Measurements from ENCODE around the gene CLASP1.

Gene CLASP1

DNA sequence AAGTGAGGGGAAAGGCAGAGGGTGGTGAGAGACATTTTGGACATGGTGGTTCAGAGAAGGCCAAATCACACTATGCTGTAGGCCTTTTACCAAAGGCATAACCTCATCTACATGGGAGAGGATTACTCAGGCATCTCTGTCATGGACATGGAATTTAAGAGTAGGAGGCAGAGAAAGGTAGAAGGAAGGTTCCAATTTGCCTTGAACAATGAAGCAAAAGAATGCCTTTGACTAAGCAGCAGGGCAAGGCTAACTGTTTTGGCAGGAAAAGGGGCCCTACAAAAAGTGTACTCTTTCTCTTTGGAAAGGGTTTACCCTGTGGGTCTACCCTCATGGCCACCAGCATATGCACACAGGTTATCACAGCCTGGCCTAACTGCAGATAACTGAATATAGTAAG is 164.2 kb downstream of the CLASP1 start:
- TF ChIP-seq, protein P1, sequence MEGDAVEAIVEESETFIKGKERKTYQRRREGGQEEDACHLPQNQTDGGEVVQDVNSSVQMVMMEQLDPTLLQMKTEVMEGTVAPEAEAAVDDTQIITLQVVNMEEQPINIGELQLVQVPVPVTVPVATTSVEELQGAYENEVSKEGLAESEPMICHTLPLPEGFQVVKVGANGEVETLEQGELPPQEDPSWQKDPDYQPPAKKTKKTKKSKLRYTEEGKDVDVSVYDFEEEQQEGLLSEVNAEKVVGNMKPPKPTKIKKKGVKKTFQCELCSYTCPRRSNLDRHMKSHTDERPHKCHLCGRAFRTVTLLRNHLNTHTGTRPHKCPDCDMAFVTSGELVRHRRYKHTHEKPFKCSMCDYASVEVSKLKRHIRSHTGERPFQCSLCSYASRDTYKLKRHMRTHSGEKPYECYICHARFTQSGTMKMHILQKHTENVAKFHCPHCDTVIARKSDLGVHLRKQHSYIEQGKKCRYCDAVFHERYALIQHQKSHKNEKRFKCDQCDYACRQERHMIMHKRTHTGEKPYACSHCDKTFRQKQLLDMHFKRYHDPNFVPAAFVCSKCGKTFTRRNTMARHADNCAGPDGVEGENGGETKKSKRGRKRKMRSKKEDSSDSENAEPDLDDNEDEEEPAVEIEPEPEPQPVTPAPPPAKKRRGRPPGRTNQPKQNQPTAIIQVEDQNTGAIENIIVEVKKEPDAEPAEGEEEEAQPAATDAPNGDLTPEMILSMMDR (IDR thresholded peaks at IDR 0.05; ENCODE audit: low read length) = no peak
- TF ChIP-seq EZH2 (IDR thresholded peaks at IDR 0.05; ENCODE audit: borderline replicate concordance, low read length) = no peak
- no peak overlapping the region for H3K4me3 ChIP-seq (ENCODE audit: low read depth, low read length, poor library complexity, severe bottlenecking)
- no peak overlapping the region for H3K4me2 ChIP-seq (ENCODE audit: low read length)

DNA sequence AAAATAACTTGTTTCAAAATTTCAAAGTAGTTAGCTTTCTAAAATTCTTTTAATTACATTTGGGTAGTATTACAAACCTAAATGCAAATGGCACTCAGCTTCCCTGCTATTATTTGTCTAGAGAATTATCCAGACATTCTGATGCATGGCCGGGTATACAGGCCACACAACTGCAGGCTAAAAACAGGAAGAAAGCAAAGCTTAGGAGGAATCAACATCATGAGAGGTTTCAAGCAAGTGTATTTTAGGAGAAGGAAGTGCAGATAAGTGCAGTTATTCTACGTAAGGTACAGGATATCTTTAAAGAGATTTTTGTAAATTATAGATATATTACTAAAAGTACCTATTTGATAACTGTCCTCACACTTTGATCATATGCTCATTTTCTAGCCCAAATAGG is 165.4 kb downstream of the CLASP1 start:
- H3K79me2 ChIP-seq (ENCODE audit: insufficient read depth, low read length) = 0 out of 2 replicates have a peak, but pooled peaks cover 6% of the 10 kb centered on the region
- no peak overlapping the region for H3K9ac ChIP-seq (ENCODE audit: low read length)
- H3K4me3 ChIP-seq (ENCODE audit: low read depth, low read length, poor library complexity, severe bottlenecking) = no peak overlapping the region
- H3K27ac ChIP-seq (ENCODE audit: low read depth, low read length, poor library complexity, severe bottlenecking) = no peak overlapping the region
- H3K9me2 ChIP-seq (ENCODE audit: low read depth, low read length) = no peaks in the 10 kb centered on the region
- peaks cover 4% of the 10 kb centered on the region; the same call in 1 of the 2 replicates for H3K36me3 ChIP-seq (ENCODE audit: insufficient read depth, low read length)
- H3K4me2 ChIP-seq (ENCODE audit: low read length) = no peak overlapping the region
- H3K27me3 ChIP-seq (ENCODE audit: insufficient read depth, low read length) = no peaks in the 10 kb centered on the region
- peaks cover 4% of the 10 kb centered on the region for H3K4me1 ChIP-seq (ENCODE audit: insufficient read depth, low read length, severe bottlenecking)
- H2AFZ ChIP-seq (ENCODE audit: low read length) = no peak overlapping the region
- H3K9me3 ChIP-seq (ENCODE audit: low read length) = no peaks in the 10 kb centered on the region
- no peaks in the 10 kb centered on the region for H4K20me1 ChIP-seq (ENCODE audit: insufficient read depth, low read length)
- no peak for TF ChIP-seq EZH2 (IDR thresholded peaks at IDR 0.05; ENCODE audit: borderline replicate concordance, low read length)
- TF ChIP-seq, protein P1 (IDR thresholded peaks at IDR 0.05; ENCODE audit: low read length) = no peak
- no peaks in the 10 kb centered on the region for H3F3A ChIP-seq (ENCODE audit: insufficient read depth, low read length)

More for the DNA sequence above, 164.2 kb downstream of the CLASP1 start:
- H3K27me3 ChIP-seq (ENCODE audit: insufficient read depth, low read length) = no peaks in the 10 kb centered on the region
- H3K4me1 ChIP-seq (ENCODE audit: insufficient read depth, low read length, severe bottlenecking) = peaks cover 12% of the 10 kb centered on the region
- no peak overlapping the region for H2AFZ ChIP-seq (ENCODE audit: low read length)
- no peak overlapping the region for H3K27ac ChIP-seq (ENCODE audit: low read depth, low read length, poor library complexity, severe bottlenecking)
- peaks cover 4% of the 10 kb centered on the region; the same call in 1 of the 2 replicates for H3K36me3 ChIP-seq (ENCODE audit: insufficient read depth, low read length)
- no peaks in the 10 kb centered on the region for H3K79me2 ChIP-seq (ENCODE audit: insufficient read depth, low read length)
- no peaks in the 10 kb centered on the region for H4K20me1 ChIP-seq (ENCODE audit: insufficient read depth, low read length)
- no peaks in the 10 kb centered on the region for H3K9me2 ChIP-seq (ENCODE audit: low read depth, low read length)
- no peaks in the 10 kb centered on the region for H3F3A ChIP-seq (ENCODE audit: insufficient read depth, low read length)
- no peak overlapping the region for H3K9ac ChIP-seq (ENCODE audit: low read length)
- no peaks in the 10 kb centered on the region for H3K9me3 ChIP-seq (ENCODE audit: low read length)

DNA sequence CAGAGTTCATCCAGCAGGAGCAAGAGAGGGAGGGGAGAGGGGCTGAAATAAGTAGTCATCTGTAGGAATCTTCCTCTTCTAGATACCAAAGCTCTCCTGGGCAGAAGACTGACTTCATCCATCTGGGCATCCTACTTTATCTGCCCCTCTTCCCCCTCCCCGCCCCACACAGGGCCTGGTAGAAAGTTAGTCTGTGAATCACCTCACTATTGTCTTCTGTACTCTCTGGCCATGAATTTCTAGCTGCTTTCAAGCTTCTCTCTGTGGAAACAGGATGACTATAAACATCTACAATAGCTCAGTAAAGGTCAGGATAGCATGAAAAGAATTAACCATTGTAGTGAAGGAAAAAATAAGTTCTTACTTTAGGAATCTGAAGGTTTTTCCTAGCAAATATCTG is 166.2 kb downstream of the CLASP1 start:
- Histone ChIP-seq H3K4me3 (ENCODE audit: low read depth, low read length, poor library complexity, severe bottlenecking) (no peak overlapping the region), H4K20me1 (ENCODE audit: insufficient read depth, low read length) (no peaks in the 10 kb centered on the region), H3K9me3 (ENCODE audit: low read length) (no peaks in the 10 kb centered on the region), H3K9ac (ENCODE audit: low read length) (no peak overlapping the region), H3K9me2 (ENCODE audit: low read depth, low read length) (no peaks in the 10 kb centered on the region), H3K79me2 (ENCODE audit: insufficient read depth, low read length) (0 out of 2 replicates have a peak, but pooled peaks cover 6% of the 10 kb centered on the region), H3K4me2 (ENCODE audit: low read length) (no peak overlapping the region), H3K36me3 (ENCODE audit: insufficient read depth, low read length) (peaks cover 4% of the 10 kb centered on the region; the same call in 1 of the 2 replicates), H3K27ac (ENCODE audit: low read depth, low read length, poor library complexity, severe bottlenecking) (no peak overlapping the region), H3K4me1 (ENCODE audit: insufficient read depth, low read length, severe bottlenecking) (peaks cover 4% of the 10 kb centered on the region), H3F3A (ENCODE audit: insufficient read depth, low read length) (no peaks in the 10 kb centered on the region), H2AFZ (ENCODE audit: low read length) (no peak overlapping the region), H3K27me3 (ENCODE audit: insufficient read depth, low read length) (no peaks in the 10 kb centered on the region)
- TF ChIP-seq, protein P1 (IDR thresholded peaks at IDR 0.05; ENCODE audit: low read length) = no peak
- no peak for TF ChIP-seq EZH2 (IDR thresholded peaks at IDR 0.05; ENCODE audit: borderline replicate concordance, low read length)

Data from OCI-LY1 (cell line).